ENCODE measurements around the gene NSG1.

GRCh38 chr4:4383085-4383484 lies 3.8 kb upstream of the NSG1 start:
- TF ChIP-seq, protein P1, sequence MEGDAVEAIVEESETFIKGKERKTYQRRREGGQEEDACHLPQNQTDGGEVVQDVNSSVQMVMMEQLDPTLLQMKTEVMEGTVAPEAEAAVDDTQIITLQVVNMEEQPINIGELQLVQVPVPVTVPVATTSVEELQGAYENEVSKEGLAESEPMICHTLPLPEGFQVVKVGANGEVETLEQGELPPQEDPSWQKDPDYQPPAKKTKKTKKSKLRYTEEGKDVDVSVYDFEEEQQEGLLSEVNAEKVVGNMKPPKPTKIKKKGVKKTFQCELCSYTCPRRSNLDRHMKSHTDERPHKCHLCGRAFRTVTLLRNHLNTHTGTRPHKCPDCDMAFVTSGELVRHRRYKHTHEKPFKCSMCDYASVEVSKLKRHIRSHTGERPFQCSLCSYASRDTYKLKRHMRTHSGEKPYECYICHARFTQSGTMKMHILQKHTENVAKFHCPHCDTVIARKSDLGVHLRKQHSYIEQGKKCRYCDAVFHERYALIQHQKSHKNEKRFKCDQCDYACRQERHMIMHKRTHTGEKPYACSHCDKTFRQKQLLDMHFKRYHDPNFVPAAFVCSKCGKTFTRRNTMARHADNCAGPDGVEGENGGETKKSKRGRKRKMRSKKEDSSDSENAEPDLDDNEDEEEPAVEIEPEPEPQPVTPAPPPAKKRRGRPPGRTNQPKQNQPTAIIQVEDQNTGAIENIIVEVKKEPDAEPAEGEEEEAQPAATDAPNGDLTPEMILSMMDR (IDR thresholded peaks at IDR 0.05): no peak
- TF ChIP-seq POLR2AphosphoS5 (IDR thresholded peaks at IDR 0.05): no peak
